Ishikawa (cell line): ENCODE results near the gene TRIM32.

Experiments used
- CREB1 ChIP-seq: IDR thresholded peaks from 2 replicates; pipeline ENCODE4 v1.6.1; 2012; ENCODE audit warnings: low read depth
- EGR1 ChIP-seq: IDR thresholded peaks from 2 replicates; pipeline ENCODE4 v1.6.1; 2012
- EP300 ChIP-seq: IDR thresholded peaks from 2 replicates; pipeline ENCODE4 v1.6.1; 2012; ENCODE audit warnings: borderline replicate concordance
- RAD21 ChIP-seq: IDR thresholded peaks from 2 replicates; pipeline ENCODE4 v1.6.1; 2012; ENCODE audit warnings: low read depth
- TAF1 ChIP-seq: IDR thresholded peaks from 2 replicates; pipeline ENCODE4 v1.6.1; 2012; ENCODE audit warnings: low read depth, mild to moderate bottlenecking
- TCF12 ChIP-seq: IDR thresholded peaks from 2 replicates; pipeline ENCODE4 v1.6.1; 2012; ENCODE audit warnings: low read depth
- TEAD4 ChIP-seq: IDR thresholded peaks from 2 replicates; pipeline ENCODE4 v1.6.1; 2012
- YY1 ChIP-seq: IDR thresholded peaks from 2 replicates; pipeline ENCODE4 v1.6.1; 2012; ENCODE audit warnings: low read depth
- ZBTB7A ChIP-seq: IDR thresholded peaks from 2 replicates; pipeline ENCODE4 v1.6.1; 2012; ENCODE audit warnings: low read depth
- TF ChIP-seq, protein P1 (sequence below): IDR thresholded peaks from 2 replicates; pipeline ENCODE4 v1.6.1; 2012
- TF ChIP-seq, protein P2 (sequence below): IDR thresholded peaks from 2 replicates; pipeline ENCODE4 v1.6.1; 2012; ENCODE audit warnings: low read depth, mild to moderate bottlenecking
- TF ChIP-seq, protein P3 (sequence below): IDR thresholded peaks from 2 replicates; pipeline ENCODE4 v1.6.1; 2012

Gene TRIM32, protein sequence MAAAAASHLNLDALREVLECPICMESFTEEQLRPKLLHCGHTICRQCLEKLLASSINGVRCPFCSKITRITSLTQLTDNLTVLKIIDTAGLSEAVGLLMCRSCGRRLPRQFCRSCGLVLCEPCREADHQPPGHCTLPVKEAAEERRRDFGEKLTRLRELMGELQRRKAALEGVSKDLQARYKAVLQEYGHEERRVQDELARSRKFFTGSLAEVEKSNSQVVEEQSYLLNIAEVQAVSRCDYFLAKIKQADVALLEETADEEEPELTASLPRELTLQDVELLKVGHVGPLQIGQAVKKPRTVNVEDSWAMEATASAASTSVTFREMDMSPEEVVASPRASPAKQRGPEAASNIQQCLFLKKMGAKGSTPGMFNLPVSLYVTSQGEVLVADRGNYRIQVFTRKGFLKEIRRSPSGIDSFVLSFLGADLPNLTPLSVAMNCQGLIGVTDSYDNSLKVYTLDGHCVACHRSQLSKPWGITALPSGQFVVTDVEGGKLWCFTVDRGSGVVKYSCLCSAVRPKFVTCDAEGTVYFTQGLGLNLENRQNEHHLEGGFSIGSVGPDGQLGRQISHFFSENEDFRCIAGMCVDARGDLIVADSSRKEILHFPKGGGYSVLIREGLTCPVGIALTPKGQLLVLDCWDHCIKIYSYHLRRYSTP

DNA sequence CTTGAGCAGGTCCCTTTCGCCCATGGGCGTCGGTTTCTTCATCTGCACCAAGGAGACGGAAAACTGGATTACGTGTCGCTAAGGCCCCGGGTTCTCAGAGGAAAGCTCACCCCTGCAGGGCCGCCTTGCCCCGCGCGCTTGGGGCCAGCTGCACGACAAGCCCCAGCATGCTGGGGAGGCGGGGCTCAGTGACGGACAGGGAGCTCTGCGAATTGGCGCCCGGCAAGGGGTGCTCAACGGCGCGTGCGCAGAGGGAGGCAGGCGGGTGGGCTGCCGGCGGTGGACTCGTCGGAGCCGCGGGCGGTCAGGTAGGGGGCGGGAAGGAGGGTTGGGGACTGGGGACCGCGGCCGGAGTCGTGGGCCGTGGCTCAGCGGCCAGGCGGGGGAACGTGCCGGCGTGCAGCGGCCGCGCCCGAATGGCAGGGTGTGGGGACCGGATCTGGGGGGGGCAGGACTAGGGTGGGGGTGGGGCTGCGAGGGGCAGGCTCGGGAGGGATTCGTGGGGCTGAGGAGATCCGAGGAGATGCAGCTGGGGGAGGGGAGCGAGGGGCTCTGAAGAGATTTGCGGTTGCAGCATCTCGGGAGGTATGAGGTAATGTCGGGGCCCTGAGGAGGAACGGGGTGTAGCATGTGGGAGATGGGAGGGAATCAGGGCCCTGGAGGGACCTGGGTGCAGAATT, at the start of gene TRIM32:
TSS of gene TRIM32 (plus strand) at position 232 of the 680 bp plus-strand sequence. CDS start 10,438 bp downstream, outside the sequence.
- TF ChIP-seq TEAD4 (no peak), TAF1 (peak; percentile 62), YY1 (0 out of 2 replicates have a peak, but pooled peaks have one; percentile 23)
- TF ChIP-seq, protein P1, sequence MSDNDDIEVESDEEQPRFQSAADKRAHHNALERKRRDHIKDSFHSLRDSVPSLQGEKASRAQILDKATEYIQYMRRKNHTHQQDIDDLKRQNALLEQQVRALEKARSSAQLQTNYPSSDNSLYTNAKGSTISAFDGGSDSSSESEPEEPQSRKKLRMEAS: peak; percentile 80

GRCh38 chr9:116639251-116639741, 47.8 kb upstream of the TRIM32 start:
- TF ChIP-seq YY1: no peak
- TF ChIP-seq, protein P2, sequence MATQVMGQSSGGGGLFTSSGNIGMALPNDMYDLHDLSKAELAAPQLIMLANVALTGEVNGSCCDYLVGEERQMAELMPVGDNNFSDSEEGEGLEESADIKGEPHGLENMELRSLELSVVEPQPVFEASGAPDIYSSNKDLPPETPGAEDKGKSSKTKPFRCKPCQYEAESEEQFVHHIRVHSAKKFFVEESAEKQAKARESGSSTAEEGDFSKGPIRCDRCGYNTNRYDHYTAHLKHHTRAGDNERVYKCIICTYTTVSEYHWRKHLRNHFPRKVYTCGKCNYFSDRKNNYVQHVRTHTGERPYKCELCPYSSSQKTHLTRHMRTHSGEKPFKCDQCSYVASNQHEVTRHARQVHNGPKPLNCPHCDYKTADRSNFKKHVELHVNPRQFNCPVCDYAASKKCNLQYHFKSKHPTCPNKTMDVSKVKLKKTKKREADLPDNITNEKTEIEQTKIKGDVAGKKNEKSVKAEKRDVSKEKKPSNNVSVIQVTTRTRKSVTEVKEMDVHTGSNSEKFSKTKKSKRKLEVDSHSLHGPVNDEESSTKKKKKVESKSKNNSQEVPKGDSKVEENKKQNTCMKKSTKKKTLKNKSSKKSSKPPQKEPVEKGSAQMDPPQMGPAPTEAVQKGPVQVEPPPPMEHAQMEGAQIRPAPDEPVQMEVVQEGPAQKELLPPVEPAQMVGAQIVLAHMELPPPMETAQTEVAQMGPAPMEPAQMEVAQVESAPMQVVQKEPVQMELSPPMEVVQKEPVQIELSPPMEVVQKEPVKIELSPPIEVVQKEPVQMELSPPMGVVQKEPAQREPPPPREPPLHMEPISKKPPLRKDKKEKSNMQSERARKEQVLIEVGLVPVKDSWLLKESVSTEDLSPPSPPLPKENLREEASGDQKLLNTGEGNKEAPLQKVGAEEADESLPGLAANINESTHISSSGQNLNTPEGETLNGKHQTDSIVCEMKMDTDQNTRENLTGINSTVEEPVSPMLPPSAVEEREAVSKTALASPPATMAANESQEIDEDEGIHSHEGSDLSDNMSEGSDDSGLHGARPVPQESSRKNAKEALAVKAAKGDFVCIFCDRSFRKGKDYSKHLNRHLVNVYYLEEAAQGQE: no peak
- no peak for TF ChIP-seq TAF1
- no peak for TF ChIP-seq ZBTB7A
- no peak for TF ChIP-seq TEAD4
- TF ChIP-seq, protein P3, sequence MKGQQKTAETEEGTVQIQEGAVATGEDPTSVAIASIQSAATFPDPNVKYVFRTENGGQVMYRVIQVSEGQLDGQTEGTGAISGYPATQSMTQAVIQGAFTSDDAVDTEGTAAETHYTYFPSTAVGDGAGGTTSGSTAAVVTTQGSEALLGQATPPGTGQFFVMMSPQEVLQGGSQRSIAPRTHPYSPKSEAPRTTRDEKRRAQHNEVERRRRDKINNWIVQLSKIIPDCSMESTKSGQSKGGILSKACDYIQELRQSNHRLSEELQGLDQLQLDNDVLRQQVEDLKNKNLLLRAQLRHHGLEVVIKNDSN: no peak
- TF ChIP-seq, protein P1: no peak
- no peak for TF ChIP-seq EP300

GRCh38 chr9:116641292-116642059, 45.6 kb upstream of the TRIM32 start:
- TF ChIP-seq, protein P1: no peak
- TF ChIP-seq, protein P2: no peak
- TF ChIP-seq EGR1 (no peak), ZBTB7A (no peak)

DNA sequence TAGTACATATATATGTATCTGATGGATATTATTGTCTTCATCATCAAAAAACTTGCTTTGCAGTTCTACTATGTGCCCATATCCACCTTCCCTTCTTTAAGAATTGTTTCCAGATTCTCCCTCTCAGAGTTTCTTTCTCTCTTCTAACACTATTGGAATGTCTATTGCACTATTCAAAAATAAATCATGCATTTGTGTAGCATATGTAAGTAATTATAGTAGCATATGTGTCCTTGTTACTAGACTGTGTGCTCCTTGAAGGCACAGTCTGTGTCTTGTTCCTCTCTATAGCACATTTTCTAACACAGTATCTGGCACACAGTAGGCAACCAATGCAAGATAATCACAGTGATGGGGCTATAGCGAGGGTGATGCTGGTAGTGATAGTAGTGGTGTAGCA, 43.4 kb upstream of the TRIM32 start:
- no peak for TF ChIP-seq RAD21
- no peak for TF ChIP-seq TEAD4
- no peak for TF ChIP-seq EGR1
- no peak for TF ChIP-seq TCF12
- TF ChIP-seq CREB1: no peak
- TF ChIP-seq, protein P3: no peak
- no peak for TF ChIP-seq TAF1
- no peak for TF ChIP-seq ZBTB7A

- TF ChIP-seq YY1 (no peak), TAF1 (no peak), EGR1 (no peak)
- TF ChIP-seq, protein P3: no peak
These were observed 42.9 kb upstream of the TRIM32 start for GRCh38 chr9:116644091-116644688.
